ENCODE measurements around the gene OSTN. TPM values are rescaled to one million over a fixed set of nuclear protein-coding genes. Genes with fewer than 3 reads are reported as not detected.
A peak's percentile ranks its signal among the peaks of the same experiment; 100 is the strongest.
"Not testable (repeated sequence)": the region's sequence is repeated elsewhere in the genome, so short reads cannot be mapped to it uniquely, and the experiment has no call there.

OSTN gene
- not detected for polyA plus RNA-seq (2013, experiment 1 of 2; ENCODE audit: insufficient read length)
- polyA plus RNA-seq (2013, experiment 2 of 2; ENCODE audit: insufficient read length): not detected

DNA sequence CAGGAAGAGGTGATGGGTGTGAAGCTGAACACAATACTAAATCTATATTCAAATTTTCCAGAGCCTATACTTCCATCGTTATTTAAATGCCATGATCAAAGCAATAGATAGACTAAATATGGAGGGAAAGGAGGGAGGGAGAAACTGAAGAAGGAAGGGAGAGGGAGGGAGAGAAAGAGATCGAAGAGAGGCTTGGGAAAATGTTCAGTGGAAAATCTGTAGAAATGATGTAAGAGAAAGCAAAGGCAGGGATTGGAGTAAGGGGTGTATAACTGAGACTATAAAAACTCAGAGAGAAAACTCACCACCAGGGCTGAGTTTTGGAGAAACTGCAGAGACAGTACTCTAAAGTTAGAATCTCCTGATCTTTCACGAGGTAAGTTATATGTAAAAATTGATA is at the start of gene OSTN:
OSTN (plus strand) TSS at position 310 of the 400 bp plus-strand sequence. CDS start 13,292 bp downstream, outside the sequence.
- DNase-seq: no peak

DNA sequence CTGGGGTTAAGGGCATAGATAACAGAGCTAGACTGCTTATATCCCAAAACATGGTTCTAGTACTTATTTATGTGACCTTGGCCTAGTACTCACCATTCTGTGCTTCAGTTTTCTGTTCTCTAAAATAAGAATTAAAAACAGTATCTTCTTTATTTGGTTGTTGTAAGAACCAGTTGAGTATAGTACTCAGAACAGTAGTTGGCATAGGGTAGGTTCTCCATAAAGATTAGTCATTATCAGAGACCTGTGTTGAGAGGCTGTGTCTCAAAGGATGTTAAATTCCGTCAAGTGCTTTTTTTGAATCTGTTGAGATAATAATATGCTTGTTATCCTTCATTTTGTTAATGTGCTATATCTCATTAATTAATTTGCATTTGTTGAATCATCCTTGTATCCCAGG is 47.4 kb upstream of the OSTN start:
- no peak for DNase-seq

GRCh38 chr3:191154827-191155226 is 44.2 kb upstream of the OSTN start:
- DNase-seq: no peak

GRCh38 chr3:191158247-191158646 is 40.8 kb upstream of the OSTN start:
- no peak for DNase-seq

DNA sequence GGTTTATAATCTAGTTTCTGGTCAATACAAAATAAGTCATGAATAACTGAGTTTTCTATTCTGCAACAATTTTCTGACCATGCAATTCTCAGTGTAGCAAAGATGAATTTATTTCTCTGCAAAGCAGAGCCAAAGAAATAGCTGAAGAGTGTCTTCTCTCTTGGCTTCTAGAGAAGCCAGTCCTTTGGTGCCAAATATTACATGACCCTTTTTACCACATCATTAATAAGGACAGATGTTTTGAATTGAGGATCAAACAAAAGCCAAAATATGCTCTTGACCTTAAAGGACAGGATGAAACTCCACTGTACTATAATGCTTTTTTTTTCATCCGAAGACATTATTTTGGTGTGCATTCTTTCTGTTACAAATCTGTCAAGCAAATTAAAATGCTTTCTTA is 40.2 kb upstream of the OSTN start:
- DNase-seq: no peak

- no peak for DNase-seq
These were observed 33.2 kb upstream of the OSTN start for GRCh38 chr3:191165802-191166201.

- DNase-seq: no peak
These were observed 32.7 kb upstream of the OSTN start for GRCh38 chr3:191166368-191166767.

- DNase-seq: no peak
These were observed 29.5 kb upstream of the OSTN start for GRCh38 chr3:191169566-191169965.

DNA sequence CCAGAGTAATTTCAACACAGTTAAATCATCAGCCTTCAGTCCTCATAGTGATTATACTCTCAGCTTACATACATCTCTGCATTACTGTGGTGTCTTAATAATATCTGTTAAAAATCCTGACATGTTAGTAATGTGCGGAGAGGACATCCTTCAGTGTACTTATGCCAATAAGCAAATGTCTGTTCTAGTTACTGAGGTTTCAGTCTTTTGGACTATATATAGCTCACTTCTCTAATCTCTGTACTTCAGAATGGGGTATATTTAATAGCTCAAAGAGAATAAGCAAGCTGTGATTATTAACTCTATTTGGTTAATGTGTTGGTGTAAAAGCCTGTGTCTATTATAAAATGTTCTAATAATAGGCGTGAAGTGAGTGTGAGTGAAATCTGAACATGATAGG is 28.9 kb upstream of the OSTN start:
- DNase-seq: no peak

DNA sequence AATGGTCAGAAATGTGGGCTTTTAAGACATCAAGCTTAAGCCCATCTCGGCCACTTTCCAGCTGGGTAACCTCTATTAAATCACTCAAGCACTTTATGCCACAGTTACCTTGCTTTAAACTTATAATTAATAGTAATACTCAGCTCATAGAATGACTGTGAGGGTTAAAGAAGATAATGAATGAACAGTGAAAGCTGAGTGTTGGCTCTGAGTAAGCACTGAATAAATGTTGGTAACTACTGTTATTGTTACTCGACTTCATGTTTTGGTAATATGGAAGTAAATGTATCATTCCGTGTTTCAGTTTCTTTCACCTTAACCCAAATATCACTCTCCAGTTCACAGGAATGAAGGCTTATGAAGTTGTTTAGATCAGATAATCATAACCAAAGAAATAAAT is 23.9 kb upstream of the OSTN start:
- no peak for DNase-seq

GRCh38 chr3:191176038-191176785 is 22.8 kb upstream of the OSTN start:
- no peak for DNase-seq

DNA sequence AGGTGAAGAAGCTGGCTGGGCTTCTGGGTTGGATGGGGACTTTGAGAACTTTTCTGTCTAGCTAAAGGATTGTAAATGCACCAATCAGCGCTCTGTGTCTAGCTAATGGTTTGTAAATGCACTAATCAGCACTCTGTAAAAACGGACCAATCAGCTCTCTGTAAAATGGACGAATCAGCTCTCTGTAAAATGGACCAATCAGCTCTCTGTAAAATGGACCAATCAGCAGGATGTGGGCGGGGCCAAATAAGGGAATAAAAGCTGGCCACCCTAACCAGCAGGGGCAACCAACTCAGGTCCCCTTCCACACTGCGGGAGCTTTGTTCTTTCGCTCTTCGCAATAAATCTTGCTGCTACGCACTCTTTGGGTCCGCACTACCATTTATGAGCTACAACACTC is 13.7 kb upstream of the OSTN start:
- DNase-seq: not testable (repeated sequence)

DNA sequence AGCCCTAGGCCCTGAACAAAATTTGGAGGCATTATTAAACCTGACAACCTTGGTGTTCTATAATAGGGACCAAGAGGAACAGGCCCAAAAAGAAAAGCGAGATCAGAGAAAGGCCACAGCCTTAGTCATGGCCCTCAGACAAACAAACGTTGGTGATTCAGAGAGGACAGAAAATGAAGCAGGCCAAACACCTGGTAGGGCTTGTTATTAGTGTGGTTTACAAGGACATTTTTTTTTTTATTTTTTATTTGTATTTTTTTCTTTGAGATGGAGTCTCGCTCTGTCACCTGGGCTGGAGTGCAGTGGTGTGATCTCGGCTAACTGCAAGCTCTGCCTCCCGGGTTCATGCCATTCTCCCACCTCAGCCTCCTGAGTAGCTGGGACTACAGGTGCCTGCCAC is 10.8 kb upstream of the OSTN start:
- not testable (repeated sequence) for DNase-seq

DNA sequence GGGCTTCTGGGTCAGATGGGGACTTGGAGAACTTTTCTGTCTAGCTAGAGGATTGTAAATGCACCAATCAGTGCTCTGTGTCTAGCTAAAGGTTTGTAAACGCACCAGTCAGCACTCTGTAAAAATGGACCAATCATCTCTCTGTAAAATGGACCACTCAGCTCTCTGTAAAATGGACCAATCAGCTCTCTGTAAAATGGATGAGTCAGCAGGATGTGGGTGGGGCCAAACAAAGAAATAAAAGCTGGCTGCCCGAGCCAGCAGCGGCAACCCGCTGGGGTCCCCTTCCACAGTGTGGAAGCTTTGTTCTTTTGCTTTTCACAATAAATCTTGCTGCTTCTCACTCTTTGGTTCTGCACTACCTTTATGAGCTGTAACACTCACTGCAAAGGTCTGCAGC is 6.8 kb upstream of the OSTN start:
- not testable (repeated sequence) for DNase-seq

GRCh38 chr3:191192941-191193340 is 6.1 kb upstream of the OSTN start:
- DNase-seq: no peak

- DNase-seq: no peak
These were observed 1.2 kb upstream of the OSTN start for GRCh38 chr3:191197761-191198306.

DNA sequence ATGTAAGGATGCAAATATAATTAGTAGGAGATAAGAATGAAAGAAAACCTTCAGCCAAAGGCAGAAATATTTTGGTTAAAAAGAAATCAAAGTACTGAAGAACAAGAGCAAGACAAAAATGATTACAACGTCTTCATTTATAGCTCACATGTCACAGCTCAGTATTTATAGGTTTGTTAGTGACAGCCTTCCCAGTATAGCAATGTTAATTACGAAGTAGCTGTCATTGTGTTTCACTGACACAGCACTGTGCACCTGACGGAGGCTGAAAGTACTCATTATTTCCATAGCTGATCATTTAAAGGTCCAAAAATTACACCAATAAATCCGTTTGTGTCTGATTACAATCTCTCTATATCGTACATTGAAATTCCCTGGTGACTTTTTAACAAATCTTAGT is 561 bp upstream of the OSTN start:
- no peak for DNase-seq

- DNase-seq: no peak
These were observed 11.0 kb downstream of the OSTN start for GRCh38 chr3:191210032-191210431.

GRCh38 chr3:191216510-191216909 is 17.5 kb downstream of the OSTN start:
- DNase-seq: no peak

DNA sequence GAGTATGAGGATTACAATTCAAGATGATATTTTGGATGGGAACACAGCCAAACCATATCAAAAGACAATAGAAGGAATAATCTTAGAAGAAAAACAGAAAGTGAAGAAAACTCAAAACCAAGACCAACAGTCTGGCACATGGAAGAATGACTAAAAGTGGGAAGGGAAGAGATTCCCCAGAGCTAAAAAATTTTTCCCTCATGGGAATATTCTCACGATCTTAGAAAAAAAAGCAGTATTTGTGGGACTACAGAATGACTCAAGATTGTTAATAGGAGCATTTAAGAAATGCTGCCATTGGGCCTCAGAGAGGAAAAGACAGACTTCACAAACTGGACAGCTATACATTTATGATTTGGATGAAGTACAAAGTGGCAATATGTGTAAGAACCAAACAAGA is 18.3 kb downstream of the OSTN start:
- DNase-seq: peak; percentile 67

- DNase-seq: no peak
These were observed 21.9 kb downstream of the OSTN start for GRCh38 chr3:191220908-191221307.

DNA sequence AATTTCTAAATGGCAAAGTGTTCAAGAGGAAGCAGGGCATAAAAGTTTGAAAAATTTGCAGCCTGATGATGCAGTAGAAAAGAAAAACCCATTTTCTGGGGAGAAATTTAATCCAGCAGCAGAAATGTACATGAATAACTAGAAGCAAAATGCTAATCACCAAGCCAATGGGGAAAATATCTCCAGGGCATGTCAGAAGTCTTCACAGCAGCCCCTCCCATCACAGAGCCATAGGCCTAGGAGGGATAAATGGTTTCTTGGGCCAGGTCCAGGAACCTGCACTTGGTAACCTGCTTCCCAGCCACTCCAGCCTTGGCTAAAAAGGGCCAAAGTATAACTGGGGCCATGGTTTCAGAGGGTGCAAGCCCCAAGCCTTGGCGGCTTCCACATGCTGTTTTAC is 22.6 kb downstream of the OSTN start:
- no peak for DNase-seq

DNA sequence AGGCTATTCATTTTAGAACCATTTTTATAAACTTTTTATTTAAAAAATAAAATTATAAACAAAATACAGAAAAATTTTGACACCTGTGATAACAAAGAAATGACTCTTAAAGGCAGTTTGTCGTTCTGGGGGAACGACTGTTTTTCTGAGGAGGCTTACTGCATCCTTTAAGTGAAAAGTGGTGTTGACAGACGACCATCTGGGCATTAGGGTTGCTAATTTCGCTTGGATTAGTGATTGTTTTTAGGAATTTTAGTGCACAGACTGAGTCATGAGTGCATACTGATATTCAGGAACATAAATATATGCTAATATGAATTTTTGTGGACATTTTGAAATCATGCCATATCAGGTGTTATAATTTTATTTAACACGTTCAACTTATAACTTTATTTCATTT is 28.5 kb downstream of the OSTN start:
- no peak for DNase-seq

DNA sequence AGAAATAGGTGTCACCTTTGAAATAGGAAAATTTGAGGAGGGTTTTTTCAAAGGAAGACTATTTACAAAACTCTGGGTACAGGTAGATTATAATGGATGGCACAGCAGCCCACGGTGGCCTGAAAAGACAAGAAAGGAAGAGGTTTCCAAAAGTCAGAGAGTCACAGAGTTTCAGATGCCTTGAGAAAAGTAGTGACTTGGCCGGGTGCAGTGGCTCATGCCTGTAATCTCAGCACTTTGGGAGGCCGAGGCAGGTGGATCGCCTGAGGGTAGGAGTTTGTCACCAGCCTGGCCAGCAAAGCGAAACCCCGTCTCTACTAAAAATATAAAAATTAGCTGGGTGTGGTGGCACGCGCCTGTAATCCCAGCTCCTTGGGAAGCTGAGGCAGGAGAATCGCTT is 35.2 kb downstream of the OSTN start:
- no peak for DNase-seq
